ENCODE data around the gene AGBL5. TPM values are rescaled to one million over a fixed set of nuclear protein-coding genes. Genes with fewer than 3 reads are reported as not detected.

AGBL5 gene
- total and polyA plus RNA-seq, 2 donors (not counting 1 experiment from before 2014, with no cell fraction given): 10.0 to 17.5 TPM

DNA sequence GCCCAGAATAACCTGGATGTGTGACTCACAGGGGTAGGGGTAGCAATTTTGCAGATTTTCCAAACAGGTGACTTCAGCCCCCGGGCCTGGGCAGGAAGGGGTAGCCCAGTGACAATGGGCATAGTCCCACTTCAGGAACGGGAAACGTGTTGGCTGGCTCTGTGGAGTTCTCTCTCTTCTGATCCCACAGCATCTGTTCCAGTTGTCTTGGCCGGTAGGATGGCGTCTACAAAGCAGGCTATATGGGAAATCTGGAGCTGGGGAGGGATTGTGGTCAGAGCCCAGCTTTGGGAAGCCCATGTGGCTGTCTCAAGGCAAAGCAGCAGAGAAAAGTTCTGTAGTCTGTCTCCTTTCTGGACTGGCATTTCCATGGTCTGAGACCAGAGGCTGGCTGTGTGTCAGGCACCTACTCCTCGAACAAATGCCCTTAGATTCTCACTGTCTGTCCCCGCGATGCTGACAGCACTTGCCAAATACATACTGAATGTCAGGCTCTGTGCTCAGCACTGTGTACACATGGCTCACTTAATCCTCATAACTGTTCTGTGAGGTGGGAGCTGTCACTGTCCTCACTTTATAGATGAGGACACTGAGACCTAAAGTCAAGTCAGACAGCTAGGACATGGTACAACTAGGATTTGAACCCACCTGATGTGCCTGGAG is 36.6 kb upstream of the AGBL5 start:
- no peaks in the 10 kb centered on the region for H3K9me3 Mint-ChIP-seq (ENCODE audit: insufficient read depth)
- ATAC-seq (ENCODE audit: low read depth) (no peak), DNase-seq (no peak)
- Histone ChIP-seq H3K9ac (ENCODE audit: low read length) (no peak overlapping the region), H3K4me1 (ENCODE audit: control insufficient read depth in 2 of 2, insufficient read depth in 2 of 2, low read length in 2 of 2) (no peaks in the 10 kb centered on the region), H3K4me3 (ENCODE audit: control extremely low read depth in 1 of 5, extremely low read depth in 1 of 5, insufficient read depth in 1 of 5, low read depth in 2 of 5, low read length in 4 of 5) (no peak overlapping the region), H3K9me3 (ENCODE audit: control extremely low read depth in 1 of 3, control insufficient read depth in 2 of 3, insufficient read depth in 1 of 3, low read length in 2 of 3) (no peaks in the 10 kb centered on the region), H2AFZ (ENCODE audit: insufficient read depth, low read depth, low read length, poor library complexity, severe bottlenecking) (no peak overlapping the region), H3K4me2 (replicated peaks; ENCODE audit: low read depth, low read length, poor library complexity, severe bottlenecking) (no peak overlapping the region), H4K20me1 (ENCODE audit: control insufficient read depth, insufficient read depth, low read length, poor library complexity, severe bottlenecking) (no peaks in the 10 kb centered on the region), H3K27me3 (replicated peaks in 1 of 4; ENCODE audit: control extremely low read depth in 1 of 4, control insufficient read depth in 3 of 4, insufficient read depth in 4 of 4, low read length in 3 of 4) (no peaks in the 10 kb centered on the region), H3K36me3 (replicated peaks in 1 of 2; ENCODE audit: control extremely low read depth in 1 of 2, control insufficient read depth in 1 of 2, extremely low read depth in 1 of 2, insufficient read depth in 2 of 2, low read length in 1 of 2) (no peaks in the 10 kb centered on the region), H3K27ac (ENCODE audit: low read length in 2 of 2) (no peak overlapping the region), H3K79me2 (ENCODE audit: control insufficient read depth, insufficient read depth, low read length) (no peaks in the 10 kb centered on the region)
- ChIA-PET POLR2A (no interaction called here), CTCF (interaction anchor here (1.1 to 9.1 kb wide), 3 partner anchors 36 to 53 kb away, joined by 3 to 145 read pairs (median 8); partner anchors contain the start of gene AGBL5)
- no peak overlapping the region for H3K4me3 Mint-ChIP-seq
- no peak overlapping the region for H3K27ac Mint-ChIP-seq
- TF ChIP-seq, protein P1, sequence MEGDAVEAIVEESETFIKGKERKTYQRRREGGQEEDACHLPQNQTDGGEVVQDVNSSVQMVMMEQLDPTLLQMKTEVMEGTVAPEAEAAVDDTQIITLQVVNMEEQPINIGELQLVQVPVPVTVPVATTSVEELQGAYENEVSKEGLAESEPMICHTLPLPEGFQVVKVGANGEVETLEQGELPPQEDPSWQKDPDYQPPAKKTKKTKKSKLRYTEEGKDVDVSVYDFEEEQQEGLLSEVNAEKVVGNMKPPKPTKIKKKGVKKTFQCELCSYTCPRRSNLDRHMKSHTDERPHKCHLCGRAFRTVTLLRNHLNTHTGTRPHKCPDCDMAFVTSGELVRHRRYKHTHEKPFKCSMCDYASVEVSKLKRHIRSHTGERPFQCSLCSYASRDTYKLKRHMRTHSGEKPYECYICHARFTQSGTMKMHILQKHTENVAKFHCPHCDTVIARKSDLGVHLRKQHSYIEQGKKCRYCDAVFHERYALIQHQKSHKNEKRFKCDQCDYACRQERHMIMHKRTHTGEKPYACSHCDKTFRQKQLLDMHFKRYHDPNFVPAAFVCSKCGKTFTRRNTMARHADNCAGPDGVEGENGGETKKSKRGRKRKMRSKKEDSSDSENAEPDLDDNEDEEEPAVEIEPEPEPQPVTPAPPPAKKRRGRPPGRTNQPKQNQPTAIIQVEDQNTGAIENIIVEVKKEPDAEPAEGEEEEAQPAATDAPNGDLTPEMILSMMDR (IDR thresholded peaks at IDR 0.05): no peak
- no peak for TF ChIP-seq EZH2 (IDR thresholded peaks at IDR 0.05; ENCODE audit: borderline replicate concordance, insufficient read depth, low read depth, low read length, poor library complexity, severe bottlenecking)
- intact Hi-C loops (cut with micrococcal nuclease): no loop called here
- WGBS (ENCODE audit: insufficient coverage): 96% methylated on average over 8 of the region's 8 CpGs
- H3K4me1 Mint-ChIP-seq: no peaks in the 10 kb centered on the region
- H3K27me3 Mint-ChIP-seq: peaks cover 6% of the 10 kb centered on the region

DNA sequence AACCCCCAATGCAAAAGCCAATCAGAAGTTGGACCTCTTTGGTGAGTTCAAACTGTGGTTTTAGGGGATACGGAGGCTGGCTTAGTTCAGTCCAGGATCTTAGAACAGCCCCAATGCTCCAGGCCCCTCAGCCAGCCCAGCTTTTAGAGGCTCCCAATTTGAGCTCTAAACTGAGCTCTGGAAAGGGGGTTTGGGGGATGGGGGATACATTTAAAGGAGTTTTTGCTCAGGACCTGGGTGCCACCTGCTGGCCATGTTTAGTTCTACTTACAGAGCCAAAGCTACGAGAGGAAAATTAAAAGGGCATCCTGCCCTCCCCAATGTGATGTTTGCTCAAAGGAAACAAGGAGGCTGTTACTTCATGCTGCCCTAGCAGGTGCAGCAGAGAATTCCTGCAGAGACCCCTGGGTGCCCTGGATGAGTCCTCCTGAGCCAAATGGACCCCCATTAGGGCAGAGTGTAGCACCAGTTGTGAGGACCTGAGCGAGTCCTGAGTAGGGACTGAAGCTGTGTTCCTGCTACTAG is 34.6 kb upstream of the AGBL5 start:
- H3K79me2 ChIP-seq (ENCODE audit: control insufficient read depth, insufficient read depth, low read length): no peaks in the 10 kb centered on the region
- ATAC-seq (ENCODE audit: low read depth) (peak; percentile 57), DNase-seq (peak; percentile 63)
- no peaks in the 10 kb centered on the region for H4K20me1 ChIP-seq (ENCODE audit: control insufficient read depth, insufficient read depth, low read length, poor library complexity, severe bottlenecking)
- 100% methylated on average over 2 of the region's 3 CpGs for WGBS (ENCODE audit: insufficient coverage)
- H3K4me1 ChIP-seq (ENCODE audit: control insufficient read depth in 2 of 2, insufficient read depth in 2 of 2, low read length in 2 of 2): no peaks in the 10 kb centered on the region
- intact Hi-C loops (cut with micrococcal nuclease): loop anchor here (1.0 kb wide), 1 partner anchor 56 kb away; no protein-coding TSS in a partner anchor
- H3K27ac ChIP-seq (ENCODE audit: low read length in 2 of 2): no peak overlapping the region
- H3K9ac ChIP-seq (ENCODE audit: low read length): no peak overlapping the region
- no peak overlapping the region for H2AFZ ChIP-seq (ENCODE audit: insufficient read depth, low read depth, low read length, poor library complexity, severe bottlenecking)
- H3K27me3 ChIP-seq (replicated peaks in 1 of 4; ENCODE audit: control extremely low read depth in 1 of 4, control insufficient read depth in 3 of 4, insufficient read depth in 4 of 4, low read length in 3 of 4): no peaks in the 10 kb centered on the region
- TF ChIP-seq, protein P1 (IDR thresholded peaks at IDR 0.05): peak; percentile 71
- TF ChIP-seq EZH2 (IDR thresholded peaks at IDR 0.05; ENCODE audit: borderline replicate concordance, insufficient read depth, low read depth, low read length, poor library complexity, severe bottlenecking): no peak
- no peaks in the 10 kb centered on the region for H3K9me3 ChIP-seq (ENCODE audit: control extremely low read depth in 1 of 3, control insufficient read depth in 2 of 3, insufficient read depth in 1 of 3, low read length in 2 of 3)
- Mint-ChIP-seq H3K4me3 (no peak overlapping the region), H3K27me3 (no peaks in the 10 kb centered on the region), H3K4me1 (no peaks in the 10 kb centered on the region), H3K9me3 (ENCODE audit: insufficient read depth) (no peaks in the 10 kb centered on the region), H3K27ac (no peak overlapping the region)
- no peak overlapping the region for H3K4me3 ChIP-seq (ENCODE audit: control extremely low read depth in 1 of 5, extremely low read depth in 1 of 5, insufficient read depth in 1 of 5, low read depth in 2 of 5, low read length in 4 of 5)
- no peak overlapping the region for H3K4me2 ChIP-seq (replicated peaks; ENCODE audit: low read depth, low read length, poor library complexity, severe bottlenecking)
- POLR2A ChIA-PET: no interaction called here
- CTCF ChIA-PET: interaction anchor here (0.6 to 9.1 kb wide), 17 partner anchors 10 to 286 kb away, joined by 3 to 145 read pairs (median 5); partner anchors contain the start of gene AGBL5
- H3K36me3 ChIP-seq (replicated peaks in 1 of 2; ENCODE audit: control extremely low read depth in 1 of 2, control insufficient read depth in 1 of 2, extremely low read depth in 1 of 2, insufficient read depth in 2 of 2, low read length in 1 of 2): no peaks in the 10 kb centered on the region
